GM19035 (cell line): Measurements from ENCODE around the gene DYNC2H1.

Experiments
- ATAC-seq: cut with Tn5 transposase; IDR thresholded peaks from one replicate; pipeline ENCODE4 v1.9.1; 2021; ENCODE audit not compliant: unreplicated experiment

DYNC2H1 gene

DNA sequence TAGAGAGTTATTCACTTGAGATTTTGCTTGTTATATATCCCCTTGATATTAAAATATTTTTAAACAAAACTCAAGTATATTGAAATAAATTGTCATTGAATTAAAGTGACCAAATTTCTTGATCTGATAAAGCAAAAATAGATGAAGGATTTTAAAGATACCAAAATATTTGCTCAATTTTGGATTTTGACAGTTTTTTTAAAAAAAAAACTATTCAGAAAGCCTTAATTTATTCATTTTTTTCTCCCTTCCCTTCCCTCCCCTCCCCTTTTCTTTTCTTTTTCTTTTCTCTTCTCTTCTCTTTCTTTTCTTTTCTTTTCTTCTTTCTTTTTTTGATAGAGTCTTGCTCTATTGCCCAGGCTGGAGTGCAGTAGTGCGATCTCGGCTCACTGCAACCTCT, 163.7 kb downstream of the DYNC2H1 start:
- no peak for ATAC-seq

DNA sequence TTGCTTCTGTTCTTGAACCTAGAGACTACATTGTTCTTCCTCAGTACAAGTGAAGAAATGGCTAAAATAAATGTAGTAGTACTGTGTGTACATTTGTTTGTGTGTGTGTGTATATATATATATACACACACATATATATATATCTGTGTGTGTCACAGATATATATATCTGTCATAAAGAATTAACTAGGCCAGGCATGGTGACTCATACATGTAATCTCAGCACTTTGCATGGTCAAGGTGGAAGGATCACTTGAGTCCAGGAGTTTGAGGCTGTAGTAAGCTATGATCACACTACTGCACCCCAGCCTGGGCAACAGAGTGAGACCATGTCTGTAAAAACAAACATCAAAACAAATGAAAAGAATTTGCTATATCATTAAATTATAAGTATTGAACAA, 164.8 kb downstream of the DYNC2H1 start:
- ATAC-seq = no peak

DNA sequence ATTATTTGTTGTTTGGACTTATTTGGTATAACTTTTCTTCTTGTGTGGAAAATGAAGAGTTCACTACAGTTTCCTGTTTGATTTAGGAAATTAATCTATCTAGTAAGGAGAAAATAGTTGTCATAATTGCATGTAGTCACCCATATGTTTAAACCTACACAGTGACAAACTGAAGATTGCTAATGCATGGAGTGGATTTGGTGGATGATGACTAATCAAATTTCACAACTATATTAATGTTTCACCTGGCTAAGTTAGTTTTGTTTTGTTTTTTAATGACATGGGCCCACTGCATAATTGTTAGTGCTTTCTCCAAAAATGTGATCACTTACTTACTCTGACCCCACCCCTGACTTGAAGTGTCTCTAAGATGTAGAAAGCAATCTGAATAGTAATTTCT, 170.6 kb downstream of the DYNC2H1 start:
- no peak for ATAC-seq

DNA sequence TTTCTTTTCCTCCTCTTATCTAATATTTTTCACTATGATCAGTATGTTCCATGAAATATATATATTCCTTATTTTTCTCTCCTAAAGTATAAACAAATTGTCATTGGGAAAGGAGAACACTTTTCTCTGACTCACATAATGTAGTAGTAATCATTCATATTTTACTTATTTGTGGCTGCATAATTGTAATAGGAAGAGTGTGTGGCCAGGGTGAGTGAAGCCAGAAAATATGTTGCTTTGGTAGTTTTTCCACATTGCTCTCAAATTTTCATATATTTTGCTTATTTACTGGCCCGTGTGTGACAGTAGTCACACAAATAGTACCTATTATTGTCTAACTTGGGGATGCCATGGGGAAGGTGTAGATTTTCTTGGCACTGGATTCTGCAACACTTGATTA, 172.1 kb downstream of the DYNC2H1 start:
- ATAC-seq = no peak

DNA sequence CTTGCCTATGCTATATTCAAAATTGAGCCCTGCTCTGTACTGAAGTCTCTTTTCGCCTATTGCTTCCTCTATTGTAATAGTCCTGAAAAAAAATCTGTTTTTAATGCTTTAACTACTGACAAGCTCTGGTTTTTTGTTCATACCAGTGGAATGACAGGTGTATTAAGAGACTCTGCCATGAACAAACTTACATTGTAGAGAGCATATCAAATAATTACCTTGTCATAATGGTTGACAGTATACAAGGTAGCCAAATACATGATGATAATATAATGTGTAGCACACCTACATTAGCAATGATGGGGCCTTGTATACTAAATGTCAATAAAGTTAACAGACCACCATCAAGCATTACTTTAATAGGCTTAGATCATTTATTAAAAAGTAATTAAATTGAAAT, 175.0 kb downstream of the DYNC2H1 start:
- ATAC-seq = no peak

DNA sequence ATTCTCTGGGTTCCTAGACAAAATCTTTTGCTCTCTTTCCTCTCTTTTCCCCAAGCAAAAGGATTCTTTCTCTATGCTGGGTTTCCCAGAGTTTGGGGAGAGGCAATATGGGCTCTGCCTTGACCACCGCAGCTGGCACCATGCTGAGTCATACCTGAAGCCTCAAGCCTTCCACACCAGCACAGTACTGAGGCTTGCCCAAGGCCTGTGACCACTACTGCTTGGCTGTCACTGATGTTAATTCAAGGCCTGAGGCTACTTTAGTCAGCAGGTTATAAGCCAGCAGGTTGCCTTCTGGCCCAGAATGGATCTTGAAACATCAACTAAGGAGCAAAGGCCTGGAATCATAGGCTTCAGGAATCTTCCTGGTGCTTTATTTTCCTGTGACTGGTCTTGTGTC, 185.3 kb downstream of the DYNC2H1 start:
- ATAC-seq = no peak

DNA sequence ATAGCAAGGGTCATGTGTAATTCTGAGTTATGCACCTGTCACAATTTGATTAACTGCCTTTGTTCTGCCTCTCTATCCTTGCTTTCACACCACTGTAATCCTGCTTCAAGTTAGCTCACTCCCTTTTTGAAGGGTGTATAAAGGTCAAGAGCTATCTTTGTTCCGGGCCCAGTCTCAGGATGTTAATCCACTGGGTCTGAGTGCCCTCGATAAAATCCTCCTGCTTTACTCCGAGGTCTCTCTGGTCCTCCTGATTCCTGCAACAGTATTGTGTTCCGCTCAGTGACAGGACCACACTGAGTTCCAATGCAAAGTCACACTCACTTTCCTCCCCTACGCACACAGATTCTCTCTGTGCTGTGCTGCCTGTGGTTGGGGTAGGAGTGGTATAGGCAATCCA, 186.5 kb downstream of the DYNC2H1 start:
- ATAC-seq = no peak

DNA sequence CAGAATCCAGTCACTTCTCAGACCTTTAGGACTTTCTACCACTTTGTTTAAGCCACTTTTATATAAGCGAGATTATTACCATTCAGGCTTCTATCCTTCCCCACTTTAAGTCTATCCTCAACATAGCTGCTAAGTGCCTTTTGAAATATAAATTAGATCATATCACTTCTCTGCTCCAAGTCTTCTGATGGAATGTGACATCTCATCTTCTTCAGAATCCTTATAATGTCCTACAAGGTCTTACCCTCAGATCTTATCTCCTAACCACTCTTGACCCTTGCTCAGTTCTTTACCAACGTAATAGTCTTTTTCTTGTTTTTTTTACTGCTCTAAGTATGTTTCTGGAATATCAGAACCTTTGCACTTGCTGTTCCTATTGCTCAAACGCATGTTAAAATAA, 188.7 kb downstream of the DYNC2H1 start:
- no peak for ATAC-seq

DNA sequence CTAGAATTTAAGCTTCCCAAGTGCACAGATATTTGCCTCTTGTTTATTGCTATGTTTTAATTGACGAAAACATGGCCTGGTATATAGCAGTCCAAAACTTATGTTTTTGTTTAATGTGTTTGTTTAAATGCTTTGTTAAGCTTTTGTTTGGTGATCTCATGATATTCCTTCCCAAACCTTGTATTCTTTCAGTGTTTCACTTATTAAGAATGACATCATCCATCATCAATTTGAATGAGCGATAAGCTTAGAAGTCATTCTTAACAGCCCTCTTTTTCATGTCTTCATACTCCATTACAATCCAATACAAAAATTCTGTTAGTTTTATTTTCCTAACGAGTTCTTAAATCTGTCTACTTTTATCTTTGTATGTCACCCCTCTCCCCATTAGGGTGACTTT, 206.0 kb downstream of the DYNC2H1 start:
- ATAC-seq = no peak

DNA sequence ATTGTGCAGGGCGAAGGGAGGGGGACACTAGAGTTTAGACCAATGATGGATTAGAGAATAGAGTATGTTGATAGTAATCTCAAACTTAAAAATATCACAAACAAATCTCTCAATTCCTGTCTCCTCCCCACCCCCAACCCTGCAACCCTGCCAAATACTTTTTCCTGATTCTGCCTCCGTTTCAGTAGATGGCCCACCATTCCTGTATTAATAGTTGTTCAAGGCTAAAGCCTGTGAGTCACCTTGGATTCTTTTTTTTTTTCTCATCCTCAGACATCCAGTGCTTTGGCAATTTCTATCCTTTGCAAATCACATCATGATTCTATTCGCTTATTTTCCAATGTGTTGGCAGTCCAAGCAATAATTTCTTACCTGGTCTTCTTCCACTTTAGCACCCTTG, 207.9 kb downstream of the DYNC2H1 start:
- ATAC-seq = no peak

DNA sequence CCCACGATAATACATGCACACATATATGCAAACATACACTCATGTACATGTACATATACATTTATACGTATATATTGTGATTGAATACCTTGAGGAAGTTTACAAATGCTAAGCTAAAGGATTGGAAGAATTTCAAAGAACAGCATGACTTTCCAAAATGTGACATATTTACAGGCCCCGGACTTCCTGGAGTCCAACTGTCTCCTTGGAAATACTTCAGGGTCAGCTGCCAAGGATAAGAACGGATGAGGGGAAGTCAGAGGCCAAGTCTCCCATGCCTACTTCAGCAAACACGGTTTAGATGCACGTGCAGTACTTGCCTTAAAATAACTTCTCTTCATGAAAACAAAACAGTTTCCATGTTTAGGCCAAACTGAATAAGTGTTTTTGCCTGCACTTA, 213.6 kb downstream of the DYNC2H1 start:
- ATAC-seq = no peak

DNA sequence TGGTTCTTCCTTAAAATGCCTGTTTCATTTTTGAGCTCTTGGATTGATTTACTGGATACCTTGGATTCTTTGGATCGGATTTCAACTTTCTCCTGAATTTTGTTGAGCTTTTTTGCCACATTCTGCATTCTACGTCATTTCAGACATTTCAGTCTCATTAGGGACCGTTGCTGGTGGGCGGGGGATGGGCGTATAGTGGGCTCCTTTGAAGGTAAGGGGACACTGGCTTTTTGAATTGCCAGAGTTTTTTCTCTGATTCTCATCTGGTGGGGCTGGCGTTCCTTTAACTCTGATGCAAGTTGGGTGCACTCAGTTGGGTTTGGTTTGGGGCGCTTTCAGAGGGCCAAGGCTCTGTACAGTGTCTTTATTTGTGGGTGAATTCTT, 216.5 kb downstream of the DYNC2H1 start:
- ATAC-seq = peak; percentile 6

DNA sequence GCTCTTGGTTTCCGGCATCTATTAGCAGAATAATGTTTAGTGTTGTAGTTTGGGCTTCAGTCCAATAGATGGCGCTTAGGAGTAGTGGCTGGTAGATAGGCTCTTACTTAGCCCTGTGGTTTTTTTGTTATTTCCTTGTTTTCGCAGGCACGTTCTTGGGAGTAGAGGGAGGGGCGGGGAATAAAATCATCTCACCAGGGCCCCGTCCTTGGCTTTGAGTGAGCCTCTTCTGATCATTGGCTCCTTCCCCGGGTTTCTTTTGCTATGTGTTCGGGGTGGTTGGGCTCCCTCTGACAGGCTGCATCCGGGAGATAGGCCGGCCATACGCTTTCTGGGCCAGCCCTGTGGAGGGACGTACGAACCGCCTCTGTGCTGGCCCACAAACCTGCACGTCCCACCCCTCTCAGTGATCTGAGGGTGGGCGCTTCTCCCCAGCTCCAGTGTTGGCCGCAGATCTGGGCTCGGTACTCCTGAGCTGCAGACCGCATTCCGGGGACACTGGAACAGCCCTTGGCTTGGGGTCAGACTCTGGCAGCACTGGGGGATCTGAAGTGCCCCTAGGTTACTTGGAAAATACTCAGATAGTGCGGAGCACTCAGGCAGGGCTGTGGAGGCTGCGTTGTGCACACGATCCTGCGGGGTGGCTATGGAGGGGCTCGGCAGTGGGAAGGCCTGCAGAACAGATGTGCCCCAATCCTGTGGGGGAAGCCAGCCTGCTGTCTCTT, 217.0 kb downstream of the DYNC2H1 start:
- peak; percentile 95 for ATAC-seq

DNA sequence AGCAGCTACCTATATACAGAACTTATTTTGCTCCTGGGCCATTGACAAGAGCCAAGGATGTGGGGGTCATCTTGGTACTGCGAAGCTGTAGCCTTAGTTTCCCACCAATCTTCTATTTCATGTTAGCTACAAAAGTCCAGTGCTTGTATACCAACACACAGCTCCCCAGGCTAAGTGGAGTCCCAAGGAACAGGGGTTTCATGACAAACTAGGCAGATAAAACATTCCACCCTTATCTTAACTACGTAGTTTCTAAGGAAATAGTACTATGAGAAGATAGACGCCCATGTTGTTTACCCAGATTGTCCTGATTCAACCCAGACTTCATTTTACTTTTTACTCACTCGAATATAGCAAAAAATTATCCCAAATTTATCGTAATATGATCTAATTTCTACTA, 218.5 kb downstream of the DYNC2H1 start:
- ATAC-seq = no peak

DNA sequence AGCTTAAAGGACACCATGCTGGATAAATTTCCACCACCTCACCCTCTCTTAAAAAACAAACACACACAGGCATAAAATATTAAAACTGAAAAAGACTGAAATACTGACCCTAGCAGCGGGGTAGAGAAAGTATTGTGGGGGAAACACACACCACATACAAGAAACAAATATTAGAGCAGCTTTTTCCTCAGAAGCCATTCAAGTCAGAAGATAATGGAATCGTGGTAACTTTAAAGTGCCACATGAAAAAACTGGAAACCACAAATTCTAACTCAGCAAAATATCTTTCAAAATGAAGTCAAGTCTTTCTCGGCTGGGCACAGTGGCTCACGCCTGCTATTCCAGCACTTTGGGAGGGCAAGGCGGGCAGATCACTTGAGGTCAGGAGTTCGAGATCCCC, 223.2 kb downstream of the DYNC2H1 start:
- ATAC-seq = no peak

DNA sequence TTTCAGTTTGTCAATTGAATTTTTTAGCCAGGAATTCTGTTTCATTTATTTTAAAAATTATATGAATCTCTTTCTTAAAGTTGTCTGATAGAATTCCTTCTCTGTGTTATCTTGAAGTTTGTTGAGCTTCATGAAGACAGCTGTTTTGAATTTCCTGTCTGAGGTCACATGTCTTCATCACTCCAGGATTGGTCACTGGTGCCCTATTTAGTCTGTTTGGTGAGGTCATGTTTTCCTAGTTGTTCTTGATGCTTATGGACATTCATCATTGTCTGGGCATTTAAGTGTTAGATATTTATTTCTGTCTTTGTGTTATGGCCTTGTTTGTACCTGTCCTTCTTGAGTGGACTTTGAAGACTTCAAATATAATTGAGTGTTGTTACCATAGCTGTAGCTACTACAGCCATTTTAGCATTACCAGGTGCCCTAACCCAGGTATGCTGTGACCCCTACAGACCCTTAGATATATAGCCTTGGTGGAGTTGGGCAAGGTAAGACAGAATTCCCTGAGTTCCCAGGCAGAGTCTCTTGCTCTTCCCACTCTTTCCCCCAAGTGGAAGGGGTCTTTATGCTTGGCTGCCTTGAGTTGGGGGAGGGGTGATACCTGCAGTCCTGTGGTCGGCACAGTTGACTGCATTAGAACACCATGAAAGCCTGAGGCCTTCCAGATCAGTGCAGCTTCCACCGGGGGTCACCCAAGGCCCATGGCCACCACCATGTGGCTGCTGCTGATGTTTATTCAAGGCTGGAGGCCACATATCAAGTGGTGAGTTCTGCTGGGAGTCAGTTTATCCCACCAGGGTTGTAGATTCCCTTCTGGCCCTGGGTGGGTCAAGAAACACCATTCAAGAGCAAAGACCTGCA, 229.6 kb downstream of the DYNC2H1 start:
- no peak for ATAC-seq

DNA sequence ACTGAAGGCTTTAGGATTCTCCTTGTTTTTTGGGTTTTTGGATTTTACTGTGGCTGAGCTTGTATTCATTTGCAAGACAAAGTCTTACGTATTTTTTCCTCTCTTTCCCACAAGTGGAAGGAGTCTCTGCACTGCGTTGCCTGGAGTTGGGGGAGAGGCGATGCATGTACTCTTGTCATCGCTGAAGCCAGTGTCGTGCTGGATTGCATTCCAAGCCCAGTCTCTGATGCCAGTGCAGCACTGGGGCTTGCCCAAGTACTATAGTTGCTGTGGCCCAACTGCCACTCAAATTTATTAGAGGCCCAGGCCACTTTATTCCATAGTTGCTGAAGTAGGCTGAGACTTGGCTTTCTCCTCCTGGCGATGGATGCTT, 230.2 kb downstream of the DYNC2H1 start:
- ATAC-seq = no peak

DNA sequence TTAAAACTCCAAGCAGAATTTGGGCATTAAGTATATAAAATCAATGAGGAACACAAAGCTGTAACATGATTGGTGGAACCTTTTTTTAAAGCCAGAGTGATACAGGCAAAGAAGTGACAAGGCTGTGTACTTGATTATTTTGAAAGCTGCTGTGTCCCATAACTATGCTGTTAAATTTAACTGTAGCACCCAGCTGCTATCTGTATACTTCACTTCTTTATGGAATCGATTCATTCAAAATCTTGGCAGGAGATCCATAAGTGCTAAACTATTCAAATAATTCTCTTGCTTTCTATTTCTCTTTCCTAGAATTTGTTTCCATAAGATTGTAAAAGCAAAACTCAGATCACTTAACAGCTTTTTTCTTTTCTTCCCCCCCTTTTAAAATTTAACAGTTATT, 231.7 kb downstream of the DYNC2H1 start:
- no peak for ATAC-seq

DNA sequence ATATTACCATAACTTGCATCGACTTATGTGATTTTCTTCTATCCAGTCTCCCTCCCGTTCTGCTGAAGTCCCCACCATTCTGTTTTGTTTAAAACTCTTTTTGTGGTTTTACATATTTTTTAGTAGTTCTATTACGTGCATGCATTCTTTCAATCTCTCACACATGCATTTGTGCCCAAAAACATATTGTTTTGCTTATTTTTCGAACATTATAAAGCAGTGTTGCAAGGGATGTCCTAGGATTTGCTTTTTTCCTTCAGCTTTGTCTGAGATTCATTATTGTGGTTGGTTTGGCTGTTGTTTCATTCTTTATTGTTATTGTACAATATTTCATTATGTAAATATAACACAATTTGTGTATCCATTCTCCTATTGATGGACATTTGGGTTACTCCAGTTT, 235.7 kb downstream of the DYNC2H1 start:
- ATAC-seq = no peak

DNA sequence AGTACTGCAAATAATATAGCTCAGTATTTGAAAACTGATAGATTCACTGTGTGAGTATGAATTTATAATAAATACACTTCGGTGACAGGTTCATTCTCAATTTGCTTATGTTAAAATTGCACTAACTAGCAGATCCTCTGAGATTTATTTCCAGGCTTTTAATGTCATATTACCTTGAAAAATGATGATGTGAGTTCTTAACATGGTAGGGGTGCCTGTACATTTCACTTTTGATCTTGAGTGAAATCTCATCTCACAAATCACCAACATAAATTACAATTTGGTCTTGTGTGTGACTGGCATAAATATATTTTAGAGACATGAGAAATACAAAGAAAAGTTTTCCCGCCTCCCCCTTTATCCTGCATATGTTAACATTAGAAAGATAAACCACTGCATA, 240.4 kb downstream of the DYNC2H1 start:
- ATAC-seq = no peak

DNA sequence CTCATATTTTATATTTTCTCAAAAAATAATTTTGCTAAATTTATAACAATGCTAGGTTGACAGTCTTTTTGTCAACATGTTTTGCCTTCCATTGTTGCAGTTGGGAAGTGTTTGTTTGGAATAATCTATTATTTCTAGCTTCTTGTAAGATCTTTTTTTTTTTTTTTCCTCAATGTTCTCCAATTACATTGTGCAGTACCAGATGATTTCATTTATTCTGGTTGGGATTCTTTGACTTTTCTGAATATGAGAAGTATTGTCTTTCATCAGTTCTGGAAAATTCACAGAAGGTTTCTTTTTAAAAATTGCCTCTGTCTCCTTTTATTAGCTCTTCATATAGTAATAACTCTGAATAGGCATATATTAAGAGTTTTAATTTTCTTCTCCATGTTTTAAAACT, 245.4 kb downstream of the DYNC2H1 start:
- no peak for ATAC-seq

DNA sequence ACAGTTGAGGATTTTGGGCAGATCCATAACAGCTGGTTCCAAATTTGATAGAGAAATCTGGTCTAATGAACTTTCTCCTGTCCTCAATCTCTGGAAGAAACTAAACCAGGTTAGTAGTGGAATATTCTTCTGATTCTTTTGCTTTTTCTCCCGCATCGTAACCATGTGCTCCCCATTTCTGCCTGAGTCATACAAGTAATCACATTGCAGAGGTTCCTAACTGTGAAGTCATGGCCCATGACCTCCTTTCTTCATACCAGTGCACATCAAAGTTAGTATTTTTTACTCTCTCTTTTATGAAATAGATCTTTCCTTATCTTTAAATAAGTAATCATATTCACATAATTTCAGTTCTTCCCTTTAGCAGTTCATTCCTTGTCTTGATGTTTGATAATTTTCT, 249.0 kb downstream of the DYNC2H1 start:
- no peak for ATAC-seq

DNA sequence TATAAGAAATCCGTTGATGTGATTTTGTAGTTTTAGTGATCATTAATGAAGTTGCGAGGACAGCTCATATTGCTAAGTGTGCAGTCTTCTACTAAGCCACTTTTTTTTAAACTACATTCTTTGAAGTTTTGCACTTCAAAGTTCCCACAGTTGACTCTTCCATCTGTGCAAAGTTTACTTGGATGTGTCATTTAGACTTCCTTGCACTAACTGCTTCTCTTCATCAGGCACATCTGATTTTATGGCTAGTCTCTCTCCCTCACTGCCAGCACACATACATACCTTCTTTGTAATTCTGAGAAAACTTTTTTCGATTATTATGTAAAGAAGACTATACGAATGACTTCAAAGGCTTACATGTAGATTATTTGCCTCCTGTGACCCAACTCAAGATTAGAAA, 250.0 kb downstream of the DYNC2H1 start:
- ATAC-seq = no peak
